Measurements from ENCODE around the gene NTF3. TPM values are rescaled to one million over a fixed set of nuclear protein-coding genes. Genes with fewer than 3 reads are reported as not detected.

NTF3 gene
- total and polyA plus RNA-seq, 7 donors = 0.16 to 0.62 (median 0.29) TPM

- Histone ChIP-seq H3K27me3 (ENCODE audit: insufficient read depth in 3 of 3, low read length in 2 of 3) (no peaks in the 10 kb centered on the region), H3K27ac (no peak overlapping the region), H3K9me3 (no peaks in the 10 kb centered on the region), H3K4me1 (no peaks in the 10 kb centered on the region), H3K36me3 (ENCODE audit: insufficient read depth in 1 of 2, low read depth in 1 of 2) (no peaks in the 10 kb centered on the region), H3K4me3 (no peak overlapping the region)
- intact Hi-C loops (cut with DNase I) = no loop called here
- DNase-seq (no peak), ATAC-seq (no peak)
- TF ChIP-seq CTCF (IDR thresholded peaks at IDR 0.05) = no peak
- 94 to 97% (median 95%) methylated on average over 8 of the region's 8 CpGs for WGBS, 3 donors
These were observed 66.9 kb downstream of the NTF3 start for GRCh38 chr12:5498806-5499205.

GRCh38 chr12:5499566-5500330 is 67.8 kb downstream of the NTF3 start:
- no peaks in the 10 kb centered on the region for H3K27me3 ChIP-seq (ENCODE audit: insufficient read depth in 3 of 3, low read length in 2 of 3)
- WGBS, 3 donors = 86 to 88% (median 86%) methylated on average over 9 of the region's 9 CpGs
- no peaks in the 10 kb centered on the region for H3K9me3 ChIP-seq
- no peaks in the 10 kb centered on the region for H3K36me3 ChIP-seq (ENCODE audit: insufficient read depth in 1 of 2, low read depth in 1 of 2)
- H3K4me1 ChIP-seq = no peaks in the 10 kb centered on the region
- DNase-seq (no peak), ATAC-seq (no peak)
- no peak overlapping the region for H3K4me3 ChIP-seq
- no peak overlapping the region for H3K27ac ChIP-seq
- no peak for TF ChIP-seq CTCF (IDR thresholded peaks at IDR 0.05)
- intact Hi-C loops (cut with DNase I) = no loop called here

- Histone ChIP-seq H3K27me3 (ENCODE audit: insufficient read depth in 3 of 3, low read length in 2 of 3) (no peaks in the 10 kb centered on the region), H3K36me3 (ENCODE audit: insufficient read depth in 1 of 2, low read depth in 1 of 2) (no peaks in the 10 kb centered on the region), H3K4me3 (no peak overlapping the region), H3K4me1 (no peaks in the 10 kb centered on the region), H3K27ac (no peak overlapping the region), H3K9me3 (no peaks in the 10 kb centered on the region)
- intact Hi-C loops (cut with DNase I) = no loop called here
- no peak for TF ChIP-seq CTCF (IDR thresholded peaks at IDR 0.05)
- no peak for ATAC-seq
- DNase-seq = no peak
- WGBS, 3 donors = 78 to 85% (median 84%) methylated on average over 7 of the region's 7 CpGs
These were observed 68.4 kb downstream of the NTF3 start for GRCh38 chr12:5500331-5500659.

- intact Hi-C loops (cut with DNase I) = no loop called here
- H3K4me3 ChIP-seq = no peak overlapping the region
- no peaks in the 10 kb centered on the region for H3K4me1 ChIP-seq
- DNase-seq = no peak
- no peak for ATAC-seq
- H3K27me3 ChIP-seq (ENCODE audit: insufficient read depth in 3 of 3, low read length in 2 of 3) = no peaks in the 10 kb centered on the region
- 73 to 77% (median 74%) methylated on average over 6 of the region's 6 CpGs for WGBS, 3 donors
- no peak overlapping the region for H3K27ac ChIP-seq
- H3K9me3 ChIP-seq = no peaks in the 10 kb centered on the region
- no peaks in the 10 kb centered on the region for H3K36me3 ChIP-seq (ENCODE audit: insufficient read depth in 1 of 2, low read depth in 1 of 2)
- no peak for TF ChIP-seq CTCF (IDR thresholded peaks at IDR 0.05)
These were observed 71.9 kb downstream of the NTF3 start for GRCh38 chr12:5503774-5504173.

GRCh38 chr12:5505116-5505515 is 73.2 kb downstream of the NTF3 start:
- WGBS, 3 donors = 97 to 99% (median 98%) methylated on average over 4 of the region's 4 CpGs

More at GRCh38 chr12:5505116-5505515, 73.2 kb downstream of the NTF3 start:
- no peak overlapping the region for H3K4me3 ChIP-seq
- H3K36me3 ChIP-seq (ENCODE audit: insufficient read depth in 1 of 2, low read depth in 1 of 2) = no peaks in the 10 kb centered on the region
- intact Hi-C loops (cut with DNase I) = no loop called here
- TF ChIP-seq CTCF (IDR thresholded peaks at IDR 0.05) = no peak
- no peak for DNase-seq
- H3K9me3 ChIP-seq = no peaks in the 10 kb centered on the region
- no peaks in the 10 kb centered on the region for H3K27me3 ChIP-seq (ENCODE audit: insufficient read depth in 3 of 3, low read length in 2 of 3)
- H3K27ac ChIP-seq = no peak overlapping the region
- H3K4me1 ChIP-seq = no peaks in the 10 kb centered on the region
- no peak for ATAC-seq

Data from psoas muscle (tissue), 8 donors.